ENCODE results near the gene PRDM11. TPM values are rescaled to one million over a fixed set of nuclear protein-coding genes. Genes with fewer than 3 reads are reported as not detected.

The PRDM11 gene
- total and polyA plus RNA-seq, 2 of the 8 experiments (the other 6 are each of a cell fraction or from before 2014, with no cell fraction given): 3.6 to 11.7 TPM

- TF ChIP-seq, protein P1, sequence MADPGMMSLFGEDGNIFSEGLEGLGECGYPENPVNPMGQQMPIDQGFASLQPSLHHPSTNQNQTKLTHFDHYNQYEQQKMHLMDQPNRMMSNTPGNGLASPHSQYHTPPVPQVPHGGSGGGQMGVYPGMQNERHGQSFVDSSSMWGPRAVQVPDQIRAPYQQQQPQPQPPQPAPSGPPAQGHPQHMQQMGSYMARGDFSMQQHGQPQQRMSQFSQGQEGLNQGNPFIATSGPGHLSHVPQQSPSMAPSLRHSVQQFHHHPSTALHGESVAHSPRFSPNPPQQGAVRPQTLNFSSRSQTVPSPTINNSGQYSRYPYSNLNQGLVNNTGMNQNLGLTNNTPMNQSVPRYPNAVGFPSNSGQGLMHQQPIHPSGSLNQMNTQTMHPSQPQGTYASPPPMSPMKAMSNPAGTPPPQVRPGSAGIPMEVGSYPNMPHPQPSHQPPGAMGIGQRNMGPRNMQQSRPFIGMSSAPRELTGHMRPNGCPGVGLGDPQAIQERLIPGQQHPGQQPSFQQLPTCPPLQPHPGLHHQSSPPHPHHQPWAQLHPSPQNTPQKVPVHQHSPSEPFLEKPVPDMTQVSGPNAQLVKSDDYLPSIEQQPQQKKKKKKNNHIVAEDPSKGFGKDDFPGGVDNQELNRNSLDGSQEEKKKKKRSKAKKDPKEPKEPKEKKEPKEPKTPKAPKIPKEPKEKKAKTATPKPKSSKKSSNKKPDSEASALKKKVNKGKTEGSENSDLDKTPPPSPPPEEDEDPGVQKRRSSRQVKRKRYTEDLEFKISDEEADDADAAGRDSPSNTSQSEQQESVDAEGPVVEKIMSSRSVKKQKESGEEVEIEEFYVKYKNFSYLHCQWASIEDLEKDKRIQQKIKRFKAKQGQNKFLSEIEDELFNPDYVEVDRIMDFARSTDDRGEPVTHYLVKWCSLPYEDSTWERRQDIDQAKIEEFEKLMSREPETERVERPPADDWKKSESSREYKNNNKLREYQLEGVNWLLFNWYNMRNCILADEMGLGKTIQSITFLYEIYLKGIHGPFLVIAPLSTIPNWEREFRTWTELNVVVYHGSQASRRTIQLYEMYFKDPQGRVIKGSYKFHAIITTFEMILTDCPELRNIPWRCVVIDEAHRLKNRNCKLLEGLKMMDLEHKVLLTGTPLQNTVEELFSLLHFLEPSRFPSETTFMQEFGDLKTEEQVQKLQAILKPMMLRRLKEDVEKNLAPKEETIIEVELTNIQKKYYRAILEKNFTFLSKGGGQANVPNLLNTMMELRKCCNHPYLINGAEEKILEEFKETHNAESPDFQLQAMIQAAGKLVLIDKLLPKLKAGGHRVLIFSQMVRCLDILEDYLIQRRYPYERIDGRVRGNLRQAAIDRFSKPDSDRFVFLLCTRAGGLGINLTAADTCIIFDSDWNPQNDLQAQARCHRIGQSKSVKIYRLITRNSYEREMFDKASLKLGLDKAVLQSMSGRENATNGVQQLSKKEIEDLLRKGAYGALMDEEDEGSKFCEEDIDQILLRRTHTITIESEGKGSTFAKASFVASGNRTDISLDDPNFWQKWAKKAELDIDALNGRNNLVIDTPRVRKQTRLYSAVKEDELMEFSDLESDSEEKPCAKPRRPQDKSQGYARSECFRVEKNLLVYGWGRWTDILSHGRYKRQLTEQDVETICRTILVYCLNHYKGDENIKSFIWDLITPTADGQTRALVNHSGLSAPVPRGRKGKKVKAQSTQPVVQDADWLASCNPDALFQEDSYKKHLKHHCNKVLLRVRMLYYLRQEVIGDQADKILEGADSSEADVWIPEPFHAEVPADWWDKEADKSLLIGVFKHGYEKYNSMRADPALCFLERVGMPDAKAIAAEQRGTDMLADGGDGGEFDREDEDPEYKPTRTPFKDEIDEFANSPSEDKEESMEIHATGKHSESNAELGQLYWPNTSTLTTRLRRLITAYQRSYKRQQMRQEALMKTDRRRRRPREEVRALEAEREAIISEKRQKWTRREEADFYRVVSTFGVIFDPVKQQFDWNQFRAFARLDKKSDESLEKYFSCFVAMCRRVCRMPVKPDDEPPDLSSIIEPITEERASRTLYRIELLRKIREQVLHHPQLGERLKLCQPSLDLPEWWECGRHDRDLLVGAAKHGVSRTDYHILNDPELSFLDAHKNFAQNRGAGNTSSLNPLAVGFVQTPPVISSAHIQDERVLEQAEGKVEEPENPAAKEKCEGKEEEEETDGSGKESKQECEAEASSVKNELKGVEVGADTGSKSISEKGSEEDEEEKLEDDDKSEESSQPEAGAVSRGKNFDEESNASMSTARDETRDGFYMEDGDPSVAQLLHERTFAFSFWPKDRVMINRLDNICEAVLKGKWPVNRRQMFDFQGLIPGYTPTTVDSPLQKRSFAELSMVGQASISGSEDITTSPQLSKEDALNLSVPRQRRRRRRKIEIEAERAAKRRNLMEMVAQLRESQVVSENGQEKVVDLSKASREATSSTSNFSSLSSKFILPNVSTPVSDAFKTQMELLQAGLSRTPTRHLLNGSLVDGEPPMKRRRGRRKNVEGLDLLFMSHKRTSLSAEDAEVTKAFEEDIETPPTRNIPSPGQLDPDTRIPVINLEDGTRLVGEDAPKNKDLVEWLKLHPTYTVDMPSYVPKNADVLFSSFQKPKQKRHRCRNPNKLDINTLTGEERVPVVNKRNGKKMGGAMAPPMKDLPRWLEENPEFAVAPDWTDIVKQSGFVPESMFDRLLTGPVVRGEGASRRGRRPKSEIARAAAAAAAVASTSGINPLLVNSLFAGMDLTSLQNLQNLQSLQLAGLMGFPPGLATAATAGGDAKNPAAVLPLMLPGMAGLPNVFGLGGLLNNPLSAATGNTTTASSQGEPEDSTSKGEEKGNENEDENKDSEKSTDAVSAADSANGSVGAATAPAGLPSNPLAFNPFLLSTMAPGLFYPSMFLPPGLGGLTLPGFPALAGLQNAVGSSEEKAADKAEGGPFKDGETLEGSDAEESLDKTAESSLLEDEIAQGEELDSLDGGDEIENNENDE (IDR thresholded peaks at IDR 0.05; ENCODE audit: insufficient replicate concordance, low read length): no peak
- TF ChIP-seq RFX5 (IDR thresholded peaks at IDR 0.05; ENCODE audit: borderline replicate concordance, low read depth, low read length) (no peak), NRF1 (IDR thresholded peaks at IDR 0.05; ENCODE audit: low read depth, low read length) (no peak), RNF2 (IDR thresholded peaks at IDR 0.05; ENCODE audit: borderline replicate concordance, low read depth, low read length, missing control alignments, poor library complexity, severe bottlenecking) (no peak), FOSL1 (IDR thresholded peaks at IDR 0.05; ENCODE audit: insufficient read depth, low read depth, low read length) (no peak), TAF7 (optimal IDR thresholded peaks at IDR 0.05; ENCODE audit: borderline replicate concordance, low read depth, low read length) (no peak), SP2 (IDR thresholded peaks at IDR 0.05; ENCODE audit: low read length) (no peak), CTBP2 (IDR thresholded peaks at IDR 0.05; ENCODE audit: borderline replicate concordance, insufficient read depth, insufficient read length, low read length) (no peak)
These were observed 22.1 kb downstream of the PRDM11 start (continued) for GRCh38 chr11:45168366-45169130.

Data from H1 (cell line).